GM18870 (cell line): ENCODE data around the gene RASA4B.
"Not testable (repeated sequence)": the region's sequence is repeated elsewhere in the genome, so short reads cannot be mapped to it uniquely, and the experiment has no call there.

Experiments
- ATAC-seq: cut with Tn5 transposase; IDR thresholded peaks from one replicate; pipeline ENCODE4 v1.9.1; 2021; ENCODE audit warnings: moderate library complexity; ENCODE audit not compliant: unreplicated experiment

Gene RASA4B

GRCh38 chr7:102474736-102475435, 42.7 kb downstream of the RASA4B start:
- ATAC-seq: not testable (repeated sequence)

- not testable (repeated sequence) for ATAC-seq
Observed at GRCh38 chr7:102474116-102474515, 43.5 kb downstream of the RASA4B start.

GRCh38 chr7:102473271-102473991, 44.1 kb downstream of the RASA4B start:
- ATAC-seq: no peak

GRCh38 chr7:102472126-102473041, 45.2 kb downstream of the RASA4B start:
- ATAC-seq: no peak

- ATAC-seq: no peak
Observed at GRCh38 chr7:102471791-102472125, 45.8 kb downstream of the RASA4B start.

GRCh38 chr7:102469972-102470825, 47.4 kb downstream of the RASA4B start:
- ATAC-seq: no peak

- no peak for ATAC-seq
Observed at GRCh38 chr7:102469351-102469971, 48.1 kb downstream of the RASA4B start.

- ATAC-seq: no peak
Observed at GRCh38 chr7:102468478-102469350, 48.9 kb downstream of the RASA4B start.

GRCh38 chr7:102467581-102468477, 49.7 kb downstream of the RASA4B start:
- ATAC-seq: no peak

- no peak for ATAC-seq
Observed at GRCh38 chr7:102466097-102466496, 51.5 kb downstream of the RASA4B start.

- peak; percentile 67 for ATAC-seq
Observed at GRCh38 chr7:102464577-102465280, 52.8 kb downstream of the RASA4B start, which contains the start of the genes ALKBH4 and LRWD1. TSS of gene ALKBH4 (minus strand) at chr7:102464863. CDS start at chr7:102464836, 27 bp downstream. TSS of gene LRWD1 (plus strand) at chr7:102464984. CDS start at chr7:102465081, 97 bp downstream.

- peak; percentile 2 for ATAC-seq
Observed at GRCh38 chr7:102463841-102464576, 53.6 kb downstream of the RASA4B start.

GRCh38 chr7:102460467-102460866, 57.1 kb downstream of the RASA4B start:
- no peak for ATAC-seq

GRCh38 chr7:102459221-102459844, 58.2 kb downstream of the RASA4B start:
- no peak for ATAC-seq

- ATAC-seq: no peak
Observed at GRCh38 chr7:102457352-102457924, 60.1 kb downstream of the RASA4B start.

GRCh38 chr7:102456327-102456726, 61.2 kb downstream of the RASA4B start:
- no peak for ATAC-seq
